Neural progenitor cell (in vitro differentiated cells): ENCODE results near the gene KCP. TPM values are rescaled to one million over a fixed set of nuclear protein-coding genes. Genes with fewer than 3 reads are reported as not detected.

ENCODE experiments used
- DNase-seq: peaks from one replicate; pipeline ENCODE4 v3.0.0-alpha.2; 2016; ENCODE audit warnings: low spot score
- H2AFZ ChIP-seq: fragments of 200-600 bp; sonication (generic); replicated peaks from 2 replicates; pipeline ENCODE4 v1.6.1; 2016; ENCODE audit warnings: antibody characterized with exemption
- H3F3A ChIP-seq: fragments of 200-600 bp; sonication (generic); 2 replicates; pipeline ENCODE4 v1.6.1; 2016; ENCODE audit warnings: antibody characterized with exemption, low read depth
- H3K27ac ChIP-seq: fragments of 200-600 bp; sonication (generic); 2 replicates; pipeline ENCODE4 v1.5.1; 2016; ENCODE audit warnings: mild to moderate bottlenecking
- H3K27me3 ChIP-seq: fragments of 200-600 bp; sonication (generic); 2 replicates; pipeline ENCODE4 v1.6.1; 2016; ENCODE audit warnings: mild to moderate bottlenecking, moderate library complexity
- H3K36me3 ChIP-seq: fragments of 200-600 bp; sonication (generic); 2 replicates; pipeline ENCODE4 v1.5.1; 2016
- H3K4me1 ChIP-seq: fragments of 200-600 bp; sonication (generic); 2 replicates; pipeline ENCODE4 v1.6.1; 2016; ENCODE audit warnings: mixed run types
- H3K4me2 ChIP-seq: fragments of 200-600 bp; sonication (generic); 2 replicates; pipeline ENCODE4 v1.6.1; 2016
- H3K4me3 ChIP-seq: fragments of 200-600 bp; sonication (generic); 2 replicates; pipeline ENCODE4 v1.5.1; 2016
- H3K79me2 ChIP-seq: fragments of 200-600 bp; sonication (generic); 2 replicates; pipeline ENCODE4 v1.6.1; 2016; ENCODE audit warnings: low read depth
- H3K9ac ChIP-seq: fragments of 200-600 bp; sonication (generic); 2 replicates; pipeline ENCODE4 v1.6.1; 2016
- H3K9me3 ChIP-seq: fragments of 200-600 bp; sonication (generic); 2 replicates; pipeline ENCODE4 v1.5.1; 2016; ENCODE audit warnings: low read depth
- H4K20me1 ChIP-seq: fragments of 200-600 bp; sonication (generic); 2 replicates; pipeline ENCODE4 v1.6.1; 2016; ENCODE audit warnings: low read depth
- H3K27ac Mint-ChIP-seq: 3 replicates; pipeline ENCODE4 v1.8.0; 2021; ENCODE audit warnings: mixed read lengths
- H3K27me3 Mint-ChIP-seq: 2 replicates; pipeline ENCODE4 v1.8.0; 2022; ENCODE audit warnings: low read depth, mild to moderate bottlenecking, inconsistent platforms, moderate library complexity, mixed read lengths; ENCODE audit not compliant: insufficient read depth
- H3K36me3 Mint-ChIP-seq: 3 replicates; pipeline ENCODE4 v1.8.0; 2021; ENCODE audit warnings: mixed read lengths
- H3K4me1 Mint-ChIP-seq: 3 replicates; pipeline ENCODE4 v1.8.0; 2021; ENCODE audit warnings: mixed read lengths
- H3K4me3 Mint-ChIP-seq: 3 replicates; pipeline ENCODE4 v1.8.0; 2021; ENCODE audit warnings: mild to moderate bottlenecking, moderate library complexity, mixed read lengths
- H3K9me3 Mint-ChIP-seq: 3 replicates; pipeline ENCODE4 v1.8.0; 2020; ENCODE audit warnings: mixed read lengths
- CTCF ChIP-seq: fragments of 200-600 bp; sonication (generic); IDR thresholded peaks from 2 replicates; pipeline ENCODE4 v1.5.1; 2017; ENCODE audit warnings: antibody characterized with exemption, mild to moderate bottlenecking
- EZH2 ChIP-seq: fragments of 200-600 bp; sonication (generic); IDR thresholded peaks from 2 replicates; pipeline ENCODE4 v1.6.1; 2017; ENCODE audit warnings: antibody characterized with exemption, mild to moderate bottlenecking, moderate library complexity
- EZH2phosphoT487 ChIP-seq: fragments of 200-600 bp; sonication (generic); IDR thresholded peaks from 2 replicates; pipeline ENCODE4 v1.6.1; 2017; ENCODE audit warnings: antibody characterized with exemption
- total RNA-seq: library from RNA; depleted of rRNA; stranded (reverse); fragments of >200 nt; gene quantifications from 2 replicates; pipeline ENCODE4 v1.2.3, GENCODE V29; 2015; ENCODE audit warnings: low replicate concordance

The KCP gene
- total RNA-seq, 1 donor from 2014 or later: 0.06 TPM

DNA sequence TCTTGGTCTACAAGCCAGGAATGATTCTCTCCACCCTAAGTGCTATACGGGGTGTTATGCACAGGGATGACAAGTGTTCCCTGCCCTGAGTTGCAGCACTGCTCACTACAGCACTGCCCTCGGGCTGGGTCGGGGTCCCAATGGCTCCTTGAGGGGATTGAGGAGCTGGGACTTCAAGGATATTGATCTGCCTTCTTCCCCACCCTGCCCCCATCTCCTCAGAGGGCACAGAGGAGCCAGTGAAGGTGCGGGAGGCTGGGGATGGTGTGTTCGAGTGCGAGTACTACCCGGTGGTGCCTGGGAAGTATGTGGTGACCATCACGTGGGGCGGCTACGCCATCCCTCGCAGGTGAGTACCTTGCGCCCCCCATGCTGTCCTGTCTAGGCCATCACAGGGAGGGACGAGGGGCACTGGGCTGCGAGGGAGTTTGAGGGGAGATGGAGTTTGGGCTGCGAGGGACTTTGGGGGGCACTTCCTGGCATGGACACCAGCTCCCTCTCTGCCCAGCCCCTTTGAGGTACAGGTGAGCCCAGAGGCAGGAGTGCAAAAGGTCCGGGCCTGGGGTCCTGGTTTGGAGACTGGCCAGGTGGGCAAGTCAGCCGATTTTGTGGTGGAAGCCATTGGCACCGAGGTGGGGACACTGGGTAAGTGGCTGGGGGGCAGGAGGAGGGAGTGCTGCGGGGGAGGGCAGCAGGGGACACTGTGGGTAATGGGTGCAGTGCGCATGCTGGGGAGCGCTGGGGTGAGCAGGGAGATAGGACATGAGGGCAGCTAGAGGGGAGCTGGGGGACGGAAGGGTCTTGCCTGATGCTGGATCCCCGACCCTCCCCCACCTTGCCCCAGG, 70.0 kb downstream of the KCP start:
- Histone ChIP-seq H3K79me2 (no peaks in the 10 kb centered on the region), H3K36me3 (no peaks in the 10 kb centered on the region)
- no peak for TF ChIP-seq CTCF
- TF ChIP-seq EZH2phosphoT487: no peak
- no peak for TF ChIP-seq EZH2

DNA sequence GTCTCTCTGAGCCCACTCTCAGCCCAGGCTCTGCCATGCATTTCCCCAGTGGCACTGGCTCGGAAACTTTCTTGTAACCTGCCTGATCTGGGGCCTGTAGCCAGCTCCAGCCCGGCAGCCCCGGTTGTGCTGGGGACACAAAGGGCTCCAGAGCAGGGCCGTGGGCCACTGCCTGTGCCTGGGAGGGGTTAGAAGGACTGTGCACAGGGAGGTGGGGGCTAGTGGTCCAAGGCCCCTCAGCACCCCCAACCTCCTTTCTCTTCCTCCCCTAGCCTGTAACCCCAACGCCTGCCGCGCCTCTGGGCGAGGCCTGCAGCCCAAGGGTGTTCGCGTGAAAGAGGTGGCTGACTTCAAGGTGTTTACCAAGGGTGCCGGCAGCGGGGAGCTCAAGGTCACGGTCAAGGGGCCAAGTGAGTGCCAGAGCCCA, 70.7 kb downstream of the KCP start:
- H3K27ac ChIP-seq: no peak overlapping the region
- Mint-ChIP-seq H3K27me3 (peaks cover 3% of the 10 kb centered on the region), H3K4me3 (no peak overlapping the region), H3K9me3 (no peaks in the 10 kb centered on the region), H3K27ac (no peak overlapping the region), H3K36me3 (peaks cover under 1% of the 10 kb centered on the region), H3K4me1 (peaks cover 2% of the 10 kb centered on the region)
- TF ChIP-seq EZH2phosphoT487 (no peak), EZH2 (no peak), CTCF (no peak)
- H3F3A ChIP-seq: peaks cover 5% of the 10 kb centered on the region
- no peaks in the 10 kb centered on the region for H3K9me3 ChIP-seq
- H3K27me3 ChIP-seq: no peaks in the 10 kb centered on the region
- no peak overlapping the region for H3K4me2 ChIP-seq
- H3K4me3 ChIP-seq: no peak overlapping the region
- no peaks in the 10 kb centered on the region for H3K79me2 ChIP-seq
- H3K4me1 ChIP-seq: no peaks in the 10 kb centered on the region
- no peak overlapping the region for H2AFZ ChIP-seq
- no peaks in the 10 kb centered on the region for H3K36me3 ChIP-seq
- DNase-seq: no peak
- no peaks in the 10 kb centered on the region for H4K20me1 ChIP-seq
- no peak overlapping the region for H3K9ac ChIP-seq

More for the DNA sequence above, 70.0 kb downstream of the KCP start:
- peaks cover 5% of the 10 kb centered on the region for H3F3A ChIP-seq
- no peaks in the 10 kb centered on the region for H3K9me3 ChIP-seq
- H2AFZ ChIP-seq: no peak overlapping the region
- H3K4me1 ChIP-seq: no peaks in the 10 kb centered on the region
- Mint-ChIP-seq H3K9me3 (no peaks in the 10 kb centered on the region), H3K4me3 (no peak overlapping the region), H3K36me3 (peaks cover 2% of the 10 kb centered on the region), H3K27ac (peak overlapping the region; percentile 72), H3K27me3 (peaks cover 3% of the 10 kb centered on the region), H3K4me1 (no peaks in the 10 kb centered on the region)
- H3K4me2 ChIP-seq: no peak overlapping the region
- H4K20me1 ChIP-seq: no peaks in the 10 kb centered on the region
- no peaks in the 10 kb centered on the region for H3K27me3 ChIP-seq
- no peak for DNase-seq
- no peak overlapping the region for H3K27ac ChIP-seq
- no peak overlapping the region for H3K9ac ChIP-seq
- no peak overlapping the region for H3K4me3 ChIP-seq

- Histone ChIP-seq H4K20me1 (no peaks in the 10 kb centered on the region), H3K36me3 (no peaks in the 10 kb centered on the region)
Observed at GRCh38 chr7:128838981-128839731, 71.4 kb downstream of the KCP start.

More at GRCh38 chr7:128838981-128839731, 71.4 kb downstream of the KCP start:
- TF ChIP-seq EZH2phosphoT487 (no peak), EZH2 (no peak), CTCF (no peak)
- DNase-seq: no peak
- no peaks in the 10 kb centered on the region for H3K36me3 Mint-ChIP-seq
- no peaks in the 10 kb centered on the region for H3K27me3 ChIP-seq
- peaks cover 5% of the 10 kb centered on the region for H3K4me1 ChIP-seq
- H3K4me3 ChIP-seq: no peak overlapping the region
- H3F3A ChIP-seq: peaks cover 11% of the 10 kb centered on the region
- H3K79me2 ChIP-seq: no peaks in the 10 kb centered on the region
- H3K4me2 ChIP-seq: no peak overlapping the region
- no peaks in the 10 kb centered on the region for H3K9me3 Mint-ChIP-seq
- H3K4me1 Mint-ChIP-seq: peaks cover 7% of the 10 kb centered on the region
- no peak overlapping the region for H3K9ac ChIP-seq
- no peak overlapping the region for H3K27ac ChIP-seq
- H3K27ac Mint-ChIP-seq: peak overlapping the region; percentile 46
- peaks cover 3% of the 10 kb centered on the region for H3K27me3 Mint-ChIP-seq
- H3K9me3 ChIP-seq: no peaks in the 10 kb centered on the region
- no peak overlapping the region for H2AFZ ChIP-seq
- H3K4me3 Mint-ChIP-seq: no peak overlapping the region
